Fibroblast of pulmonary artery (primary cell): ENCODE results near the gene TNS3.

Source experiments
- DNase-seq: peaks from one replicate; pipeline ENCODE4 v3.0.0-alpha.2; 2010; ENCODE audit warnings: low read depth
- H3K4me3 ChIP-seq: replicated peaks from 2 replicates; pipeline ENCODE4 v1.5.1; 2011; ENCODE audit warnings: low read depth, mild to moderate bottlenecking, control low read depth, low read length, moderate library complexity
- CTCF ChIP-seq: IDR thresholded peaks from 2 replicates; pipeline ENCODE4 v1.5.1; 2011; ENCODE audit warnings: mild to moderate bottlenecking, control low read depth, low read length, inconsistent platforms; ENCODE audit errors: missing control alignments

The TNS3 gene

GRCh38 chr7:47474937-47475879 is 106.7 kb downstream of the TNS3 start:
- H3K4me3 ChIP-seq = no peak overlapping the region
- no peak for TF ChIP-seq CTCF
- peak; percentile 95 for DNase-seq

- DNase-seq = no peak
- H3K4me3 ChIP-seq = no peak overlapping the region
- no peak for TF ChIP-seq CTCF
Measured at GRCh38 chr7:47474211-47474936, 107.5 kb downstream of the TNS3 start.

GRCh38 chr7:47473499-47474210 is 108.3 kb downstream of the TNS3 start:
- no peak for TF ChIP-seq CTCF
- no peak overlapping the region for H3K4me3 ChIP-seq
- no peak for DNase-seq

GRCh38 chr7:47472444-47473157 is 109.3 kb downstream of the TNS3 start:
- no peak overlapping the region for H3K4me3 ChIP-seq
- DNase-seq = no peak
- no peak for TF ChIP-seq CTCF

- DNase-seq = no peak
- TF ChIP-seq CTCF = no peak
- H3K4me3 ChIP-seq = no peak overlapping the region
Measured at GRCh38 chr7:47471831-47472230, 110.1 kb downstream of the TNS3 start.

- no peak for DNase-seq
- H3K4me3 ChIP-seq = no peak overlapping the region
- no peak for TF ChIP-seq CTCF
Measured at GRCh38 chr7:47471358-47471703, 110.6 kb downstream of the TNS3 start.
